Keratinocyte (primary cell): ENCODE measurements around the gene GSTM5. TPM values are rescaled to one million over a fixed set of nuclear protein-coding genes. Genes with fewer than 3 reads are reported as not detected.

ENCODE experiments used
- DNase-seq: peaks from one replicate; pipeline ENCODE4 v3.0.0-alpha.2; 2011; ENCODE audit warnings: low read depth, missing footprints, low spot score
- FAIRE-seq: peaks from 2 replicates; lab custom pipeline; 2011; peaks lifted over from hg19 to GRCh38; lab: Jason Lieb, UNC
- H2AFZ ChIP-seq: 2 replicates; pipeline ENCODE4 v1.6.0; 2012; ENCODE audit warnings: low read length, control low read depth, inconsistent platforms; ENCODE audit not compliant: control insufficient read depth
- H3K27ac ChIP-seq: 2 replicates; pipeline ENCODE4 v1.5.1; 2011; ENCODE audit warnings: low read length; ENCODE audit not compliant: control insufficient read depth, insufficient read depth
- H3K27me3 ChIP-seq: 3 replicates; pipeline ENCODE4 v1.6.0; 2011; ENCODE audit warnings: low read length; ENCODE audit not compliant: control insufficient read depth, insufficient read depth; ENCODE audit errors: extremely low read depth
- H3K36me3 ChIP-seq, 2 experiments: 2 replicates in 1 of 2; 3 replicates in 1 of 2; pipeline ENCODE4 v1.5.1; 2011; ENCODE audit warnings: low read length in 2 of 2, mild to moderate bottlenecking in 1 of 2; ENCODE audit not compliant: control insufficient read depth in 2 of 2, insufficient read depth in 2 of 2; ENCODE audit errors: extremely low read depth in 1 of 2
- H3K4me1 ChIP-seq: 3 replicates; pipeline ENCODE4 v1.5.1; 2011; ENCODE audit warnings: low read length; ENCODE audit not compliant: control insufficient read depth, insufficient read depth; ENCODE audit errors: extremely low read depth
- H3K4me2 ChIP-seq: 3 replicates; pipeline ENCODE4 v1.6.0; 2011; ENCODE audit warnings: low read depth, low read length; ENCODE audit not compliant: control insufficient read depth, insufficient read depth; ENCODE audit errors: extremely low read depth
- H3K4me3 ChIP-seq, 3 experiments: fragments of 200-600 bp in 1 of 3; sonication (generic) in 1 of 3; 2 replicates in 2 of 3; 3 replicates in 1 of 3; pipeline ENCODE4 v1.5.1; 2011 to 2016; ENCODE audit warnings: low read length in 3 of 3, mild to moderate bottlenecking in 3 of 3, control low read depth in 2 of 3, inconsistent platforms in 1 of 3, low read depth in 1 of 3, mixed read lengths in 1 of 3, mixed run types in 1 of 3, moderate library complexity in 1 of 3; ENCODE audit not compliant: control insufficient read depth in 2 of 3, insufficient read depth in 2 of 3; ENCODE audit errors: extremely low read depth in 1 of 3
- H3K79me2 ChIP-seq: 2 replicates; pipeline ENCODE4 v1.6.0; 2012; ENCODE audit warnings: low read length; ENCODE audit not compliant: control insufficient read depth, insufficient read depth
- H3K9ac ChIP-seq: 3 replicates; pipeline ENCODE4 v1.6.0; 2011; ENCODE audit warnings: low read length; ENCODE audit not compliant: control insufficient read depth, insufficient read depth; ENCODE audit errors: extremely low read depth
- H3K9me1 ChIP-seq: 3 replicates; pipeline ENCODE4 v1.6.0; 2011; ENCODE audit warnings: low read length; ENCODE audit not compliant: control insufficient read depth, insufficient read depth; ENCODE audit errors: extremely low read depth
- H3K9me3 ChIP-seq: 2 replicates; pipeline ENCODE4 v1.5.1; 2012; ENCODE audit warnings: low read depth, low read length; ENCODE audit not compliant: control insufficient read depth
- H4K20me1 ChIP-seq: 3 replicates; pipeline ENCODE4 v1.6.0; 2011; ENCODE audit warnings: low read length; ENCODE audit not compliant: control insufficient read depth, insufficient read depth; ENCODE audit errors: extremely low read depth
- EZH2 ChIP-seq: IDR thresholded peaks from one replicate; pipeline ENCODE4 v1.6.1; 2012; ENCODE audit warnings: inconsistent platforms, mild to moderate bottlenecking, low read length, moderate library complexity
- dilution Hi-C: fragments of 300-500 bp; cut with MboI; formaldehyde crosslinking; loops from one replicate; pipeline ENCODE4 v1.7.0; 2020; ENCODE audit warnings: low sequenced_read_pairs; ENCODE audit not compliant: extremely low pct_ligation_motif_present
- polyA plus RNA-seq, 5 experiments: library from polyadenylated mRNA; depleted of rRNA in 3 of 5; stranded (reverse) in 3 of 5; stranded (forward) in 1 of 5; unstranded in 1 of 5; fragments of >200 nt; gene quantifications; 1 replicate in 1 of 5; 2 replicates in 3 of 5; 3 replicates in 1 of 5; pipeline versions ENCODE4 v1.2.1 to v1.2.3, GENCODE V29; 2011 to 2012; ENCODE audit warnings: missing spikeins in 2 of 5, low read depth in 1 of 5, low replicate concordance in 1 of 5
- TF ChIP-seq, protein P1 (sequence below), 3 experiments: IDR thresholded peaks in 1 of 3; conservative IDR thresholded peaks in 1 of 3; optimal IDR thresholded peaks in 1 of 3; 2 replicates in 2 of 3; 3 replicates in 1 of 3; pipeline versions ENCODE3 to v1.5.1; 2011; ENCODE audit warnings: low read length in 3 of 3, mild to moderate bottlenecking in 3 of 3, moderate library complexity in 2 of 3, control low read depth in 1 of 3, inconsistent platforms in 1 of 3; ENCODE audit not compliant: insufficient read depth in 2 of 3; ENCODE audit errors: extremely low read depth in 1 of 3

GSTM5 gene
- polyA plus RNA-seq, 1 donor (not counting 4 experiments of a cell fraction or from before 2014, with no cell fraction given), result not detected

DNA sequence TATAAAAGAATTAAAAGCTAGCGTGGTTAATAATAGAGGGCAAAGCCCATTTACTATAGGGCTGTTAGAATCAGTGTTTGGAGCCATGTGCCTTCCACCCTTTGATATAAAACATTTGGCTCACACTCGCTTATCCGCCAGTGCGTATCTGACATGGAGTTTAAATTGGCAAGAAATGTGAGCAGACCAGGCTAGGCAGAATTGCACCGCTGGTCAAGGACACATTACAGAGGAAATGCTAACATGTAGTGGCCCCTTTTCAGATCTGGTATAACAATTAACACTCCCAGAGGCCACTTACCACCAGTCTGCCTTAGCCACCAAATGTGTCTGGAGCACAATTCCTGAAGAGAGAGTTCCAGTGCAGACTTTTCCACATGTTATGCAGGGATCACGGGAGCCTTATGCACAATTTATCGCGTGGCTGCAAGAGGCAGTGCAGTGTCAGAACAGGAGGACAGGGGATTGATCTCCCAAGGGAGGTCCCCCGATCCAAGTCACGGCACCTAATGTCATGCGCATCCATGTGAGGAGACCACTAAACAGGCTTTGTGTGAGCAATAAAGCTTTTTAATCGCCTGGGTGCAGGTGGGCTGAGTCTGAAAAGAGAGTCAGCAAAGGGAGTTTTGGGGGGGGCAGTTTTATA, 14.8 kb downstream of the GSTM5 start:
- no peak for DNase-seq
- no peaks in the 10 kb centered on the region for H3K36me3 ChIP-seq
- H3K27me3 ChIP-seq, result no peaks in the 10 kb centered on the region
- no peak for TF ChIP-seq EZH2
- TF ChIP-seq, protein P1, sequence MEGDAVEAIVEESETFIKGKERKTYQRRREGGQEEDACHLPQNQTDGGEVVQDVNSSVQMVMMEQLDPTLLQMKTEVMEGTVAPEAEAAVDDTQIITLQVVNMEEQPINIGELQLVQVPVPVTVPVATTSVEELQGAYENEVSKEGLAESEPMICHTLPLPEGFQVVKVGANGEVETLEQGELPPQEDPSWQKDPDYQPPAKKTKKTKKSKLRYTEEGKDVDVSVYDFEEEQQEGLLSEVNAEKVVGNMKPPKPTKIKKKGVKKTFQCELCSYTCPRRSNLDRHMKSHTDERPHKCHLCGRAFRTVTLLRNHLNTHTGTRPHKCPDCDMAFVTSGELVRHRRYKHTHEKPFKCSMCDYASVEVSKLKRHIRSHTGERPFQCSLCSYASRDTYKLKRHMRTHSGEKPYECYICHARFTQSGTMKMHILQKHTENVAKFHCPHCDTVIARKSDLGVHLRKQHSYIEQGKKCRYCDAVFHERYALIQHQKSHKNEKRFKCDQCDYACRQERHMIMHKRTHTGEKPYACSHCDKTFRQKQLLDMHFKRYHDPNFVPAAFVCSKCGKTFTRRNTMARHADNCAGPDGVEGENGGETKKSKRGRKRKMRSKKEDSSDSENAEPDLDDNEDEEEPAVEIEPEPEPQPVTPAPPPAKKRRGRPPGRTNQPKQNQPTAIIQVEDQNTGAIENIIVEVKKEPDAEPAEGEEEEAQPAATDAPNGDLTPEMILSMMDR (optimal IDR thresholded peaks at IDR 0.05 in 1 of 3, IDR thresholded peaks at IDR 0.05 in 1 of 3, conservative IDR thresholded peaks at IDR 0.05 in 1 of 3; ENCODE audit: extremely low read depth in 1 of 3, insufficient read depth in 2 of 3, low read length in 3 of 3), result no peak
- no peak overlapping the region for H3K27ac ChIP-seq
- no peaks in the 10 kb centered on the region for H3K79me2 ChIP-seq
- H2AFZ ChIP-seq, result no peak overlapping the region
- dilution Hi-C loops, result no loop called here
- H3K4me3 ChIP-seq, result no peak overlapping the region
- H3K4me1 ChIP-seq, result no peaks in the 10 kb centered on the region
- H4K20me1 ChIP-seq, result no peaks in the 10 kb centered on the region
- FAIRE-seq, result no peak
- no peaks in the 10 kb centered on the region for H3K9me1 ChIP-seq
- H3K9ac ChIP-seq, result no peak overlapping the region
- H3K4me2 ChIP-seq, result no peak overlapping the region
- no peaks in the 10 kb centered on the region for H3K9me3 ChIP-seq

DNA sequence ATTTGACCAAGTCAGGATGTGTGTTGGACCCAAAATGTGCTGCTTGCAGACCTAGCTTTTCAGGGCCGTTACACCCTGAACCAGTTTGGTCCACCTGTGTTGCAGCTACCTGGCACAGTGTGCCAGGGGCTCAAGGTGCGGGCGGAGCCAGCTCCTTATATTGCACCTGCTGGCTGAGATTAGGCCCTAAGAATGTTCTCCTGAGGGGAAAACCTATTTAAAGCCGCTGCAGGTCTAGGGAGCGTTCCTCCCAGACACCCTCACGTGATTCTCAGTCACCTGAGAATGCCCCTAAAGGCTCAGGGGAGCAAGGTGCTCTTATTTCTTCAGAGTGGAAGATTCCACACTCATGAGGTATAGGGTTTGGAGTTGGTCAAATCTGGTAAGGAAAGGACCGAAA, 16.8 kb downstream of the GSTM5 start:
- no peaks in the 10 kb centered on the region for H3K9me1 ChIP-seq
- H3K27me3 ChIP-seq, result no peaks in the 10 kb centered on the region
- no peak overlapping the region for H3K4me3 ChIP-seq
- H3K9ac ChIP-seq, result no peak overlapping the region
- no peak overlapping the region for H3K4me2 ChIP-seq
- H3K27ac ChIP-seq, result no peak overlapping the region
- no peak overlapping the region for H2AFZ ChIP-seq
- no peaks in the 10 kb centered on the region for H3K36me3 ChIP-seq
- FAIRE-seq, result no peak
- no peaks in the 10 kb centered on the region for H3K9me3 ChIP-seq
- DNase-seq, result no peak
- TF ChIP-seq EZH2, result no peak
- TF ChIP-seq, protein P1 (optimal IDR thresholded peaks at IDR 0.05 in 1 of 3, IDR thresholded peaks at IDR 0.05 in 1 of 3, conservative IDR thresholded peaks at IDR 0.05 in 1 of 3; ENCODE audit: extremely low read depth in 1 of 3, insufficient read depth in 2 of 3, low read length in 3 of 3), result no peak
- H3K4me1 ChIP-seq, result no peaks in the 10 kb centered on the region
- no peaks in the 10 kb centered on the region for H4K20me1 ChIP-seq
- dilution Hi-C loops, result no loop called here
- H3K79me2 ChIP-seq, result no peaks in the 10 kb centered on the region
